Measurements from ENCODE around the gene OFD1. TPM values are rescaled to one million over a fixed set of nuclear protein-coding genes. Genes with fewer than 3 reads are reported as not detected.

Gene OFD1
- polyA plus RNA-seq, 1 of the 3 experiments (the other 2 are of a cell fraction), result 13.4 TPM

Other genes starting within 250 kb of the OFD1 start
- 0.19 and 0.25 TPM in 2 replicates for gene EGFL6, start 165.1 kb upstream of the OFD1 start, polyA plus RNA-seq (2012; rRNA removed)
- gene TCEANC, start 81.6 kb upstream of the OFD1 start, polyA plus RNA-seq (2012; rRNA removed), result 0.84 and 1.2 TPM in 2 replicates
- 15.3 and 16.6 TPM in 2 replicates for gene RAB9A, start 45.6 kb upstream of the OFD1 start, polyA plus RNA-seq (2012; rRNA removed)
- 10.4 and 12.5 TPM in 2 replicates for gene TRAPPC2, start 128 bp upstream of the OFD1 start, polyA plus RNA-seq (2012; rRNA removed)
- 0.71 and 1.2 TPM in 2 replicates for gene GPM6B, start 82.3 kb downstream of the OFD1 start, polyA plus RNA-seq (2012; rRNA removed)